Stimulated activated CD8-positive, alpha-beta memory T cell treated with anti-CD3 and anti-CD28 coated beads, Interleukin-7, amount 100 ng/mL, for 48 hours (primary cell): ENCODE measurements around the gene ZSCAN31.
A peak's percentile ranks its signal among the peaks of the same experiment; 100 is the strongest.
"Not testable (repeated sequence)": the region's sequence is repeated elsewhere in the genome, so short reads cannot be mapped to it uniquely, and the experiment has no call there.

Source experiments
- DNase-seq, 2 donors: peaks; one replicate each; pipeline ENCODE4 v3.0.0-alpha.2; 2020; ENCODE audit warnings: low read depth in 1 of 2; ENCODE audit errors: extremely low read depth in 1 of 2

The ZSCAN31 gene

DNA sequence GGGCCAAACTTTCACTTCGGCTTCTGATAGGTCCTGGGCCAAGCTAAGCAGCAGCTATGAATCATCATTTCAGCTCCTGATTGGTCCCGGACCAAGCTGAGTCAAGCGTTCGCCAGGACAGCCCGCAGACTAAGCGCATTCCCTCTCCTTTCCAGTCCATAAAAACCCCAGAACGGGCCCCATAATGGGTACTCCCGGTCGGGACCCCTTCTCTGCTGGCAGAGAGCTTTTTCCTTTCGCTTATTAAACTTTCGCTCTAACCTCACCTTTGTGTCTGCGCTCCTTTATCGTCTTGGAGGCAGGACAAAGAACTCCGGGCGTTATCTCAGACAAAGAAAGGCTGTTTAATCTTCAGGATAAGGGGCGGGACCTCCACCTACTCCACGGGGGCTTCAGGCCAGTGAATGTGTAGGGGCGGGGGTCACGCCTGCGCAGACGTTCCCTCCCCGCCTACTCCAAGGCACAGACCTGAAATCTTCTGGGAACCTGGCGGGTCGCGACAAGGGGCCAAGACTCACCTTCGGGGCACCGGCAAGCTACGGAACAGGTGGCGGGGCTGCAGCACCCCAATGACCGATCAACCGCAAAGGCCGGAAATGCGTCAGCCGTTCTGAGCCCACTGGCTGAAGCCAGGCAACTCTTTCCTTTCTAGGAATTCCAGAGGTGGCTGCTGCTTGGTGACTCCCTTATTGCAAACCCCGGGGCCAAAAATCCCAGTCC lies at the start of gene ZSCAN31:
Gene ZSCAN31 (minus strand): TSS at position 585 of the 720 bp plus-strand sequence. CDS start 6,465 bp downstream, outside the sequence.
- peak; percentile 55 to 75 for DNase-seq

DNA sequence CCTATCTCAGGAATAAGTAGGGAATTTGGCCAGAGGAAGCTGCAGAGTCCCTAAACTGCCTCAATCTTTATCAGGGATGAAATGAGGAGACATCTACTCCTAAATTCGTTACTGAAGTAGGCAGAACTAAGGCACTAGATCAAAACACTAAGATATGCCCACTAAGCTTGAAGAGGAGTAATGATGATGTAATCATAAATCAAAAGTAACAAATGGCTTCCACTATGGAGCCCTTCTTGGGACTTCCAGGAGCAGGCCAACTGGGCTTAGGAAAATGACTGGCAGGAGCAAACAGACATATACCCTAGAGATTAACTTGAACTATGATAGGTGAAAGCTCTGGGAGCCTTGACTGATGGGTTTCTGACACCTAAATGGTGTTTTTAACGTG lies 48.2 kb upstream of the ZSCAN31 start:
- no peak for DNase-seq

DNA sequence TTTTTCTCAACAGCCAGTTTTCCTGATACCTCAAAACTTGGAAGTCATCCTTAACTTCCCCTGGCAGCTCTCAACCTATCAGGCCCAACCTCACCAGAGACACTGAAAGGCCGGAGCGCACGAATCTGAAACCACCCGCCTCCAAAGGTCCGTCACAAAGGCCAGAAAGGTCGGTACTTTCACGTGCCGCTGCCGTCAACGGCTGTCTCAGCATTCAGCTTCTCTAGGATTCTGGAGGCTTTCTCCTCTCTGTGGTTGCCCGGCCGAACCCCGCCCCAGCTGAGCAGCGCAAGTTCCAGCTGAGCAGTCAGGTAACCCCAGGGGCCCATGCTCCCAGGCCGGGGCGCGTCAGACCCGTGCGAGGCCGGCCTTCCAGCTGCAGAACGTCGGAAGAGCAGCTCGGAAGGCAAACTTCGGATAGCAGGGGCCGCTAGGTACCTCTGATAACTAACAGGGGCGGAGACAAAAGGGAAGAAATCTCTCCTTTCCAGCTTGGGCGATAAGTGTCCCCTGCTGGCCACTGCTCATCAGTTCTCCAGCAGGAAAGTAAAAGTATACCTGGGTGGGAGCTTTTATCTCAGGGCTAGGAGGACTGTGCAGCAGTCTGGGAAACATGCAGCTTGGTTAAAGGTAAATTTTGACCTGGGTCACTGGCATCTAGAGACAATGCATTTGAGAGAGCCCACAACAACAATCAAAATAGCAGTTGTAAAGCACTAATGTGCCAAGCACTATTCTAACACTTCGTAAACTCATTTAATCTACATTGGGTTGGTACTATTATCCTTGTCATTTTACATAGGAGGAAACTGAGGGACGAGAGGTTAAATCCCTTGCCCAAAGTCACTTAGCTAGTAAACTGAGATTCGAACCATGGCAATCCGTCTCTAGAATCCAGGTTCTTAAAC lies 47.5 kb upstream of the ZSCAN31 start:
- peak; percentile 7 to 10 for DNase-seq

DNA sequence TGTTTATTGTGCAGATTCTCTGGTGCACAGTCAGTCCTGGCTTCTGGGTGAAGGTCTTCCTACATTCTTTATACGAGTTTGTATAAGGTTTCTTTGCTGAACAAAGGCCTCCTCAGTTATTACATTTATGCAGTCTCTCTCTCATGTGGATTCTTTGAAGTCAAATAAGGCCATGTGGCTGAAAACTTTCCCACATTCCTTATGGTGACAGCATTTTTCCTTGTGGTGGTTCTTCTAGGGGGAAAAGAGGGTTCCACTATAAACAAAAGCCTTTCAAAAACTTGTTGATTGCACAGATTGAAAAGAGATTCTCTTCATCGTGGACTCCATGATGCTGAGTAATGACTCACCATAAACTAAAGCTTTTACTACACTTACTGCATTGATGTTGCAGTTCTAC lies 44.4 kb upstream of the ZSCAN31 start:
- DNase-seq: no peak

DNA sequence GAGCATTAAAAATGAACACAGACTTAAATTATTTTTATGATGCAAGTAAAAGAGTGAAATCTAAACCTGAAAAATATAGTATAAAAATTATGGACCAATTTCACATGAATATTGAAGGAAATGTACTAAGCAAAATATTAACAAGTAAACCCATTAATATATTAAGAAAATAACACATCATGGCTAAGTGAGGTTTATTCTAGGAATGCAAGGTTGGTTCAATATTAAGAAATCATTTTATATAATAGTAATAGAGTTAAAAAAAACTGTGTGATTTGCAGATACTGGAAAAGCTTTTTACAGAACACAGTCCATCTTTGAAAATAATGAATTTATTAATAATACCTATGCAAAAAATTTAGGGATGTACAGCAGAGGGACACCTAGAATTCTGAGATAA lies 42.7 kb upstream of the ZSCAN31 start:
- no peak for DNase-seq

GRCh38 chr6:28377879-28378278 lies 41.9 kb upstream of the ZSCAN31 start:
- DNase-seq: no peak

- DNase-seq: no peak
These were observed 38.0 kb upstream of the ZSCAN31 start for GRCh38 chr6:28373925-28374324.

DNA sequence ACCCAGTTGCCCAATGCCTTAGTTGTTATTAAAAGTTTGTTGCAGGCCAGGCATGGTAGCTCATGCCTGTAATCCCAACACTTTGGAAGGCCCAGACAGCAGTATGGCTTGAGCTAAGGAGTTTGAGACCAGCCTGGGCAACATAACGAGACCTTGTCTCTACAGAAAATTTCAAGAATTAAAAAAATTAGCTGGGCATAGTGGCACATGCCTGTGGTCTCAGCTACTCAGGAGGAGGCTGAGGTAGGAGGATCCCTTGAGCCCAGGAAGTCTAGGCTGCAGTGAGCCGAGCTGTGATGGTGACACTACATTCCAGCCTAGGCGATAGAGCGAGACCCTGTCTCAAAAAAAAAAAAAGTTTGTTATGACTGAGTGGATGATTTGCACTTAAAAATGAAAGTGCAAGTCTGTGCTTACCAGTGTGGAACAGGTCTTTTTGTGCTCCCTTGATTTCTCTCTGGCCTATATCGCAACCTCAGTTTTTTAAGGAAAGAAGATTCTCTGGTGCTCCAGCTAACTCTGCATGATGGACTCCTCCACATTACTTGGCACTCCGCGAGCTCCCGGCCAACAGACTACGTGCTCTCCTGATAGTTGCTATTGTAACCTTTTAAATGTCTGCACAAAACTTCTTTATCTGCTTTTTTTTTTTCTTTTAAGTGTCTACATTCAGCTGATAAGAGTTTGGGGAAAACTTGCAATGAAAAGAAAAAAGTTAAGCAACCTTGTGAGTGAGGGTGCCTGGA lies 35.9 kb upstream of the ZSCAN31 start:
- DNase-seq: no peak

- DNase-seq: no peak
These were observed 35.3 kb upstream of the ZSCAN31 start for GRCh38 chr6:28371280-28371679.

- DNase-seq: no peak
These were observed 34.5 kb upstream of the ZSCAN31 start for GRCh38 chr6:28370440-28370839.

GRCh38 chr6:28369463-28369862 lies 33.5 kb upstream of the ZSCAN31 start:
- no peak for DNase-seq

GRCh38 chr6:28368522-28368921 lies 32.6 kb upstream of the ZSCAN31 start:
- no peak for DNase-seq

DNA sequence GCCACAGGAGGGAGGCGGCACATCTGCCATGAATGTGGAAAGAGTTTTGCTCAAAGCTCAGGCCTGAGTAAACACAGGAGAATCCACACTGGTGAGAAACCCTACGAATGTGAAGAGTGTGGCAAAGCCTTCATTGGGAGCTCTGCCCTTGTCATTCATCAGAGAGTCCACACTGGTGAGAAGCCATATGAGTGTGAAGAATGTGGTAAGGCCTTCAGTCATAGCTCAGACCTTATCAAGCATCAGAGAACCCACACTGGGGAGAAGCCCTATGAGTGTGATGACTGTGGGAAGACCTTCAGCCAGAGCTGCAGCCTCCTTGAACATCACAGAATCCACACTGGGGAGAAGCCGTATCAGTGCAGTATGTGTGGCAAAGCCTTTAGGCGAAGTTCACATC lies 29.6 kb upstream of the ZSCAN31 start:
- DNase-seq: not testable (repeated sequence)

DNA sequence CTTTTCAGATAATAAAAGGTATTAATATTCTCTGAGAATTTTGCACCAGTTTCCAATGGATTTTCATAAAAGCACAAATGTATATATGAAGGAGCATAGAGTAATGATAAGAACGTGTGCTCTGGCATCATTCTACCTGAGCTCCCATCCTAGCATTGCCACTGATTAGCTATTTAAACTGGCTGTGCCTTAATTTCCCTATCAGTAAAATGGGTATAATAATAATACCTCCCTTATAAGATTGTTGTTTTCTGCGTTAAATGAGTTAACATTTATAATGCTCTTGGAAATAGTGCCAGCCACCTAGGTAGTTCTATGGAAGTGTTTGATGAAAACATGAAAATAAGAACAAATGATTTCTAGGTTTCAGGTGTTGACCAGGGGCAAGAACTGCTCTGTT lies 25.0 kb upstream of the ZSCAN31 start:
- no peak for DNase-seq

GRCh38 chr6:28359562-28359961 lies 23.6 kb upstream of the ZSCAN31 start:
- not testable (repeated sequence) for DNase-seq

DNA sequence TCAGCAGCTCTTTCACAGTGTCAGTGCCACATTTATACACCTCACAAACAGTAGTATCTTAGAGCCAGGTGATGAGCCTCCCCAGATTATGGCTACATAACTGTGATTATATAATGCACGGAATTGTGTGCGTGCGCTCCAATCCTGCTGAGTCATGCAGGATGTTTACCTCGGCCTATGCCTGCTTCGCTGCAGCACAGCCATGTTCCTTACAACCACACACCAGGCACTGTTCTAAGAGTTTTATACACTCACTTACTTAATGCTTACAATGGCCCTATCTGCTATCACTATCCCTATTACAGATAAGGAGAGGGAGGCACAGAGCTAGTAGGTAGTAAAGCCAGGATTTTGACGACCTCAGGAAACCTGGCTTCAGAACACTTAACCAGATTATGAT lies 21.1 kb upstream of the ZSCAN31 start:
- no peak for DNase-seq

GRCh38 chr6:28356666-28357020 lies 20.7 kb upstream of the ZSCAN31 start:
- DNase-seq: no peak

DNA sequence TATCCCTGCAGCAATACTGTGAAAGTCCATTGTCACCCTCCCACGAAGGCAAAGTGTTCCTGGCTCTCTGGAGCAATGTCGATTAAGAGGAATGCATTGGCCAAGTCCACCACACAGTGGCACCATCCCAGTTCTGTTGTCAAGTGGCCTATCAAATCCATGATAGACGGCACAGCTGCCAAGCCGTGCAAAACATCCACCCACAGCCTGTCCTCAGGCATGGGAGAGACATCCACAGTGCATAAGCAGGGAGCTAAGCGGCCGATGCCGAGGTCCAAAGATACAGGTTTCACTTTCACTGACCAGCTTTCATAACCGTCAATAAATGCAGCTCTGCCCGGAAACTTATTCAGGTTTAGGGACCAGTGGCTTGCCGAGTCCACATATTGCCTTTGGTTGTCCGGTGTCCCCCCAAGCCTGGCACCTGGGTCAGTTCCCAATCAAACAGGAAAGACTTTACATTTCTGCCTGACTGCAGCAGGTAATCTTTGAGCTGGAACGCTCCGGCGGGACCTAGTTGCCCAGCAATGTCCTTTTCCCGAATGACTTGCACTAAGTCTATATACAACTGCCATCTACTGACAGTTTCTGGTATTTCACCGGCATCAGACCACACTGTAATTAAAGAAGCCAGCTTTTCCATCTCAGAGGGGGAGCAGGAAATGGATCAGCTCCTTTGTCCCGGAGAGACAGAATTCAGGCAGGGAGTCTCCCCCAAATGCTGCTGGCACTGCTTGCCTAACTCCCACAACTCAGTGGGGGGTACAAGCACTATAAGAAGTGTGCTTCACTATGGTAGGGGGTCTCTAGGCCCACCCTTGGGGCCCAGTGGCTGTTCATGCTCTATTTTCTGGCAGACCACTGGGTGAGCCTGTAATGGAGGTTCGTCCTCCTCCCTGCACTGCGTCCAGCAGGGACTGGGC lies 20.1 kb upstream of the ZSCAN31 start:
- peak in 1 of 2 donors; percentile 41 for DNase-seq

- no peak for DNase-seq
These were observed 19.0 kb upstream of the ZSCAN31 start for GRCh38 chr6:28354688-28355554.
